HG03175 (cell line): ENCODE measurements around the gene ANKRD63.

Source experiments
- ATAC-seq: cut with Tn5 transposase; IDR thresholded peaks from one replicate; pipeline ENCODE4 v1.9.1; 2021; ENCODE audit warnings: mild to moderate bottlenecking, moderate library complexity; ENCODE audit not compliant: unreplicated experiment

ANKRD63 gene

GRCh38 chr15:40245666-40246450 is 37.0 kb downstream of the ANKRD63 start:
- no peak for ATAC-seq

DNA sequence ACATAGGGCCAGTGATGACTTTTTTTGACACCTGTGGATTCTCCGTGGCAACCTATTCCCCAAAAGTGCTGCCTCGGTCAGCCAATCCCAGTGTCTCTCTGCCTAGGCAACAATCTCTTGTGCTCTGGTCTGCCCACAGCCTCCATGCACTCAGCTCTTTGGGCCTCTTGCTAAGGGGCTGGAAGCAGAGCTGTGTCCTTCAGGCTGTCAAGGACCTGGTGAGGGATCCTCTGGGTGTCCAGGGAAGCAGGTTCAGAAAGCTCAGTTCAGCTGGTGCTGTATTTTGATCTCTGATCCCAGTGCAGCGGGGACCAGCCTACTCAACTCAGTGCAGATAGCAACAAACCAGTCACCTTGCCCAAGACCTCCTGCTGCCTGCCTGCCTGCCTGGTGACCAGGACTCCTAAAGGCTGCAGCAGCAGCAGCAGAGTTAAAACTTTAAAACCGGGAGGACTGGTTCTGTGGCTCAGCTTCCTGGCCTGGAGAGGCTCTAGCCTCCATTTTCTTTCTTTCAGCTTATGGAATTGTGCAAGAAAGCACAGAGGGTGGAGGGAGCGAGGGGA is 37.8 kb downstream of the ANKRD63 start:
- ATAC-seq = no peak

DNA sequence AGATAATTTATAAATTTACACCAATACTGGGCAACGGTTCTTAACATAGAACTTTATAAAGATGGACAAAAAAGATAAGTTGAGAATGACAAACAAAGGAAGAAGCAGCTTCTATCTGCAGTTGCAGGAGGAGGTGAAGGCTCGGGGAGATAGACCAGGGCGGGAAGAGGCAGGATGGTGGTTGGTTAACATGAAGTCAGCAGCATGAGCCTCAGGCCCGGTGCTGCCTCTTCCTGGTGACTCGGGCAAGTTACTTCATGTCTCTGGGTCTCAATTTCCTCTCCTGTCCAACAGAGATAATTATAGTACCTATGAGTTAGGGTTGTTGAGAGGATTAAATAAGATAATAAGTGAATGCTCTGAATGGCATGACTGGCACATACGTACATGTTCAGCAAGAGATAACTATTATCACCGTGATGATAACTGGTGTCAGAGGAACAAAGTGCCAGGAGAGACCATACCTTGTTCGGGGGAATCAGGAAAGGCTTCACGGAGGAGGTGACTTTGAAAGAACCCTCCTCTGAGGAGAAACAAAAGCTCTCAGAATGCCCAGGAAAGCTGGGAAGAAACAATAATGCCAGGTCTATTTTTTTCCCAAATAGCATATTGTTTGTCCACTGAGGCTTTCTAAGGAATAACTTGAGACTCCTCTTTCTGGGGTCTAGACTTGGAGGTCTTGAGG is 39.6 kb downstream of the ANKRD63 start:
- ATAC-seq = no peak

DNA sequence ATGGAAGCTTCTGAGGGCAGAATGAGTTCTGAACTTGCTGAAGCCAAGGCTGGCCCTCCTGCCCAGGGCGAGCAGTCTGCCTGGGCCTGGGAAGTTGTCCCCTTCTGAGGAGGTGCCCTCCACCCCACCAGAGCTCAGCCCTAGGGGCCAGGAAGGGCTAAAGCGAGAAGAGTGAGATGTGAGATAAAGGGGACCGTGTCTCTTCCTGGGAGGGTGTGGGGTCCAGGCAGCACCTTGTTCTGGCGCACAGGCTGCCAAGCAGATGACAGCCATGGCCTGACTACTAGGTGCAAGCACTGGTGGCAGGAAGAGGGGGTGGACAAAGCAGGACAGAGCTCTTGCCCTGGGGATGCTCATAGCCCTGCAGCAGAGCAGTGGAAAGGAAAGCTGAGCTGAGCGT is 40.3 kb downstream of the ANKRD63 start:
- no peak for ATAC-seq

DNA sequence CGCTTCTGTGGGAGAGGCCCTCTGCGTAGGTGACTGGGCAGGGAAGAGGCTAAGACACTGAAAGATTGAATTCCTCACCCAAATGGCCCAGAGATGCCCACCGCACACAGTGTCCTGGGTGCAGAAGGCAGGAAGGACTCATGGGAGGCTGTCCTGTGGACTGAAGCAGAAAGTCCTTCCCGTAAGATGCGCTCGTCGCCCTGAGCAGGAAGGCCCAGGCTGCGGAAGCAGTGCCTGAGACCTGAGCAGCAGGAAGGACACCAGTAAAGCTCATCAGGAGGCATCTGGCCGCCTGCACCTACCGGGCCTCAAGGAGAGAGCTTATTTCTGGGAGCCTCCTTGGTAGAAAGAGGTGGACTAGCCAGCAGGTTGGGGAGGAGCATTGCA is 40.7 kb downstream of the ANKRD63 start:
- ATAC-seq = no peak

DNA sequence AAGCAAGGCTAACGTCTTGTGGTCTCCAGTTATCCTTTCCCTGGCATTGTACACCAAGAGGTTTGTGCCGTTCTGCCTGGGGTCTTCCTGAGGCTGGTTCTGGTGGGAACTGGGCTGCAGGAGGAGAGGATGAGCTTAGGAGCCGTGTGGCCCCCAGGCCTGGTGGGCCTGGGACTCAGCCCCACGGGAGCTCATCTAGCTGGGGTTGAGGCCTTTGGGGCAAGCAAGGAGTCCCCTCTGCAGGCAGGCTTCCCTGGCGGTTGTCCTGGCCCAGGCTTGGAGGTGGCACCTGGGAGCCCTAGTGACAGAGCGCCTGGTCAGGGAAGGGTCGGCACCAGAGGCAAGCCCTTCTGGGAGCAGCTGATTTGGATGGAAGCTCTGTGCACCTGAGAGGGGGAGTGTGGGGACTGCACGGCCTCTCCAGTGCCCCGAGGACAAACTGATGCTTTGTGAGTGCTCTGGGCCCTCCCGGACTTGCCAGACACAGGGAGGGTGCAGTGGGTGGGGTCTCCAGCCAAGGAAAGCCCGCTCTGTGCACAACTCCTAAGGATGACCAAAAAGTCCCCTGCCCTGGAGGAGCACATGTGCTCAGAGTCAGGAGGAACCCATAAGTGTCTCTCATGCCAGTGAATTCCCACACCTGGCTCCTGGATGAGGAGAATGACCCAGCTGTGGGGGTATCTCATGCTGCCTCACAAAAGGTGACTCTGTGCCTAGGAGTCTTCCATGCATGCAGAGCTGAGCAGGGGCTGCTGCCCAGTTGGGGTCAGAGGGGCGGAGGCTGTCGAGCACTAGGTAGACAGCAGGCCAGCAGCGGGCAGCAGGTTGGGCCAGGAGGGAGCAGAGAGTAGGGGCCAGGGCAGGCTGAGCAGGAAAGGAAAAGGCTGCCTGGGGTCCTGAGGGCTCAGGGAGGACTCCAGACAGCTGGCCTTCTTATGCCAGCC is 41.3 kb downstream of the ANKRD63 start:
- no peak for ATAC-seq

GRCh38 chr15:40240619-40241221 is 42.1 kb downstream of the ANKRD63 start:
- no peak for ATAC-seq

DNA sequence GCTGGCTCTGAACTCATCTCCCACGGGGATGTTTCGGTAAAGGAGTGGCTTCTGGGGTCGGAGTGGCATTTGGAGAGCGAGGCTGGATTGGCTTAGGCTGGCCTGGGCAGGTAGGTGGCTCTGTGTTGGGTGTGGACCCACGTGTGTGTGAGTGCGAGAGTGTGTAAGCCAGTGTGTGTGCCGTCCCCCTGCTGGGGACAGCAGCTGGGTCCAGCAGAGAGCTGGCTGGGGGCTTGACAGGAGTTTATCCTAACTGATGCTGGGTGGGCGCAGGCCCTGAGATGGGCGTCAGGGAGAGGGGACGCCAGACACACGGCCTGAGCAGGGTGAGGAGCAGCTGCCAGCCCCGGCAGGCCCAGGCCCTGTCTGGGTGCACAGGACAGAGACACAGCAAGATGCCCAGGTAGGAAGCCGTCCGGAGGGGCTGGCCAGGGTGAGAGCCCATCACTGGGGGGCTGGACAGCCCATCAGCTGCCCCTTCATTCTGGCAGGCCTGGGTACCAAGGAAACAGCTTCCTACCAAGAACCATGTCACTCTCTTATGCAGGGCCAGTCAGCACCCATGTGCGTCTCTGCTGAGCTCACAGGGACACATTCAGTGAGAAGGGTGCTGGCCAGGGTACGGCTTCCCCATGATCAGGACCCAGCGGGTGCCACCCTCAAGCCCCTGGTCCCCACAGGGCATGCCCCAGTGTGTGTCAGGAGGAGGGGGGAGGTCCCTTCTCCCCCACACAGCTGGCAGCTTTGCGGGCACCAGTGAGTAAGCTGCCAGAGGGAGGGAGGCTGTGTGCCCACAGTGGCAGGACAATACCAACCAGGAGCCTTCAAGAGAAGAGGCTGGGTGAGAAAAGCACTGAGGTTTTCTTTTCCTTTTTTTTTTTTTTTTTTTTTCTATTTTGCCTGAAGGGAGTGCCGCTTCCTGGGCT is 42.9 kb downstream of the ANKRD63 start:
- ATAC-seq = no peak

GRCh38 chr15:40239404-40239692 is 43.5 kb downstream of the ANKRD63 start:
- no peak for ATAC-seq

- ATAC-seq = no peak
These were observed 44.1 kb downstream of the ANKRD63 start, which contains the start of gene PAK6 for GRCh38 chr15:40238532-40239403. Gene PAK6 (plus strand): TSS chr15:40239063. CDS start chr15:40264786, 25,723 bp downstream.

GRCh38 chr15:40235201-40235885 is 47.5 kb downstream of the ANKRD63 start:
- no peak for ATAC-seq

DNA sequence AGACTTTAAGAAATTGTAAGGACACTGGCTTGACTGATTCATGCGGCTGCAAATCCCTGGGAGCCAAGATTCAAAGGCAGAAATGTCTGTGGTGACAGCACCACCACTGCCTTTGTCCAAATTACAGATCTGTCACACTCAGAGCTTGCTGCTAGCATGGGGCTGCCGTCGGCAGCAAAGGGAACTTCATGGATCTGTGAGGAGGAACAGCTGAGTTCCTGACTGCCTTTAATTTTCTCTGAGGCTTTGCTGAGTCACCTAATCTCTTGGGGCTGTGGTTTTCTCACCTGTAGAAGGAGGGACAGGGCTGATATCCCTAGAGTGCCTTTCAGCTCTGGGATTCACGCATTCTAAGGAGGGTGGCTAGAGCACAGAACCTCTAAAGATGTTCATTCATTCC is 48.1 kb downstream of the ANKRD63 start:
- ATAC-seq = no peak

DNA sequence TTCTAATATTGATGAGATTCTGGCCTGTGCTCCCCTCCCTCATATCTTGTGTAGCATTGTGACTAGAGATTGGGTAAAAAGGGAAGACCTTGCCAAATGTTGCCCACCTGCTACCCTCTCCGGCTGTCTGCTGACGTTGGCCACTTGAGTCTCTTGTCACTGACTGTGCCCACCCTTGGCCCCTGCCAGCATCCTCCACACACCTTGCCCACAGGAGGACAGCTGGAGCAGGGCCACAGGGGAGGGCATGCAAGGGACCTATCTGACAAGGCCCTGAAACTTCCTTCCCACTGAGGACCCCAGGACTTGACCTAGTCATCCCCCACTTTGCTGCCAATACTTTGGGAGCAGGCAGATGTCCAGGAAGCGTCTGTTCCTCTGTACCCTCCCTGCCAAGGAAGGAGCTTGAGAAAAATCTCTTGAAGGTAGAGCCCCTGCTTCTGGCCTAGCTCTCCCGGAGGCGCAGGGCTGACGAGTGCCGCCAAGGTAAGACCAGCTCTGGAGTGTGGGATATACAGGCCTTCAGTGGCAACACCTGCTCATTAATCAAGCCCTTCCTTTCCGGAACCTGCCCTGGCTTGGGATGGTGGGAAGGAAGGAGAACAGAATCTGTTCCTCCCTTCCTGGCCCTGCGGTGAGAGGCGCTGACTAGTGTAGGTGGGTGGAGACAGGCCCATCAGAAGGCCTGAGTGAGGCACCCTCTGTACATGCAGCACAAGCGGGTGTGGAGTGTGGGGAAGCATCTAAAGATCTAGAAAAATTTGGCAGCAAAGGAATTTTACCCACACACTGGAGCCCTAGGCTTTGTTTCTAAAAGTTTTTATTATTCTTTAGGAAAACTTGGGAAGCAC is 48.9 kb downstream of the ANKRD63 start:
- no peak for ATAC-seq

GRCh38 chr15:40232625-40233070 is 50.2 kb downstream of the ANKRD63 start:
- no peak for ATAC-seq
